AG08396 (cell line): ENCODE measurements around the gene OR11H6.
"Not testable (repeated sequence)": the region's sequence is repeated elsewhere in the genome, so short reads cannot be mapped to it uniquely, and the experiment has no call there.

ENCODE experiments used
- DNase-seq: peaks from one replicate; pipeline ENCODE4 v3.0.0; 2012; ENCODE audit warnings: low spot score, mixed read lengths

Gene OR11H6, protein sequence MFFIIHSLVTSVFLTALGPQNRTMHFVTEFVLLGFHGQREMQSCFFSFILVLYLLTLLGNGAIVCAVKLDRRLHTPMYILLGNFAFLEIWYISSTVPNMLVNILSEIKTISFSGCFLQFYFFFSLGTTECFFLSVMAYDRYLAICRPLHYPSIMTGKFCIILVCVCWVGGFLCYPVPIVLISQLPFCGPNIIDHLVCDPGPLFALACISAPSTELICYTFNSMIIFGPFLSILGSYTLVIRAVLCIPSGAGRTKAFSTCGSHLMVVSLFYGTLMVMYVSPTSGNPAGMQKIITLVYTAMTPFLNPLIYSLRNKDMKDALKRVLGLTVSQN

GRCh38 chr14:20223410-20223809 lies at the start of gene OR11H6:
Gene OR11H6, plus strand, starts transcription at chr14:20223710. Its CDS starts 0 bp downstream, at chr14:20223710.
- no peak for DNase-seq

- not testable (repeated sequence) for DNase-seq
Measured at GRCh38 chr14:20174205-20174604, 49.3 kb upstream of the OR11H6 start.

GRCh38 chr14:20176330-20176729 lies 47.2 kb upstream of the OR11H6 start:
- no peak for DNase-seq

DNA sequence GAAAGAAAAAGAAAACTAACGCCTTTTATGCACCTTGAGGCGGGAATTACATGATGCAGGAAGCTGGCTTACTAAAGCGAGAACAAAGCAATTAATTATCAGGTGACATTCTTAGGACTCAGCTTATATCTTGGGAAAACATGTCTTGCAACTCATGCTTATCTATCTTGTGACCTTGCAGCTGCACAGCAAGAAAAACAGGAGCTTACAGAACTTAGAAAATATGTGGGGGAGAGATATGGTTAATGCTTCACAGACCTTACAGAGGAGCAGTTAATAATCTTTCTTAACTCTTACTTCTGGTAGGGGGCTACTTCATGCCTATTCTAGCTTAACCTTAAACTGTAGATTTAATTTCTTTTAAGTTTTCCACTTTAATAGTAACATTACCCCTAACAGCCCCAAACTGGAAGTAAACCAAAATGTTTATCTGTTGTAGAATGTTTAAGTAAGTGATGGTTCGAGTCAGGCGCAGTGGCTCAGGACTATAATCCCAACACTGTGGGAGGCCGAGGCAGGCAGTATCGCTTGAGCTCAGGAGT lies 46.0 kb upstream of the OR11H6 start:
- no peak for DNase-seq

DNA sequence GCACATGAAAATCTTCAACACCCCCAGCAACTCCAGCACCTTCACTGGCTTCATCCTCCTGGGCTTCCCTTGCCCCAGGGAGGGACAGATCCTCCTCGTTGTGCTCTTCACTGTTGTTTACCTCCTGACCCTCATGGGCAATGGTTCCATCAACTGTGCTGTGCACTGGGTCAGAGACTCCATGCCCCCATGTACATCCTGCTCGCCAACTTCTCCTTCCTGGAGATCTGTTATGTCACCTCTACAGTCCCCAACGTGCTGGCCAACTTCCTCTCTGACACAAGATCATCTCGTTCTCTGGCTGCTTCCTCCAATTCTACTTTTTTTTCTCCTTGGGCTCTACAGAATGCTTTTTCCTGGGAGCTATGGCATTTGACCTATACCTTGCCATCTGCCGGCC lies 44.3 kb upstream of the OR11H6 start:
- DNase-seq, result no peak

GRCh38 chr14:20179880-20180279 lies 43.6 kb upstream of the OR11H6 start:
- DNase-seq, result no peak

DNA sequence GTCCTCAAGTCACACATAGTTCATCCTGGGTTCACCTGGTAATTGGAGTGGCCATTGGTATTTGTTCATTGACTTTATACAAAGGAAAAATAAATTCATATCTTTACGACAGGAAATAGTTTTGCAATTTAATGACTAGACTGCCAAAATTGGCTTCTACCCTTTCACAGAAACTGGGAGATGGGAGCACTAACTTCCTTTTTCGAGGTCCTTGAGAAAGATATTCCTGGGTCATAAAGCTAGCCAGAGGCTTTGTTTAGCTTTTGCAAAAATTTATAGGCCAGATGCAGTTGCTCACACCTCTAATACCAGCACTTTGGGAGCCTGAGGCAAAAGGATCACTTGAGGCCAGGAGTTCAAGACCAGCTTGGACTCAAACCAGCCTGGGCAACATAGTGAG lies 43.0 kb upstream of the OR11H6 start:
- DNase-seq, result no peak

DNA sequence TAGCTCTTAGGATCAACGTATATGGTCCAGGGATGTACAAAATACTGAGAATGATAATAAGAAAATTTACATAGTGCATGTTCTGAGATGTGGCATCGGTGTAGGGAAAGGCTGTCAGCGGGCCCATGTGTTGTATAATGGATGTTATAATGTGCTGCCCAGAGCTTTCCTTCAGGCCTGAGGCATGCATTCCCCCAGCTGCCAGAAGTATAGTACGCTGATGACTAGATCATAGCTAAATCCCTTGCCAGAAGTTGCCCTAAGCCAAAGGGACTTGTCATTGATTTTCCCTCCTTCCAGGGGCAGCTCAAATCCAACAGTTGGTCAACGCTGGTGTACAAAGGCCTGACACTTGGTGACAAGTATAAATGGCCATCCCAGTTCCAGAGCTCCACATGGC lies 39.3 kb upstream of the OR11H6 start:
- no peak for DNase-seq

DNA sequence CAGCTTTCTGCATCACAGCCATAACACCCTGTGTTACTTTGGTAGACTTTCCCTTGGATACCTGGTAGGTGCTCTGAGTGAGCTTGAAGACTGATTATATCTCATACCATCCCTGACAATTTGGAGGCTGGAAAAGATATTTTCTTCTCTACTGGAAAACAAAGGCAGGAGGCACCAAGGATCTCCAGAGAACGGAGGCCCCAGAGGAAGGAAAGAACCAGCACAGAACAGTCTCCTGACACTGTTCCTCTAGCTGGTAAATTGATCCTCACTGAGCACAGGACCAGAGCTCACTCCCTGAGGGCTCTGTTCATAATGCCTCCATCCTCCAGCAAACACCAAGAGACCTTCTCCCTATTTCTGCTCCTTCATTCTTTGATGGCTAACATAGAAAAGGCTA lies 32.9 kb upstream of the OR11H6 start, which contains the start of gene OR11G2:
Gene OR11G2, plus strand, starts transcription at position 301 of the 400 bp plus-strand sequence. CDS start 6,542 bp downstream, outside the sequence.
- DNase-seq, result no peak

DNA sequence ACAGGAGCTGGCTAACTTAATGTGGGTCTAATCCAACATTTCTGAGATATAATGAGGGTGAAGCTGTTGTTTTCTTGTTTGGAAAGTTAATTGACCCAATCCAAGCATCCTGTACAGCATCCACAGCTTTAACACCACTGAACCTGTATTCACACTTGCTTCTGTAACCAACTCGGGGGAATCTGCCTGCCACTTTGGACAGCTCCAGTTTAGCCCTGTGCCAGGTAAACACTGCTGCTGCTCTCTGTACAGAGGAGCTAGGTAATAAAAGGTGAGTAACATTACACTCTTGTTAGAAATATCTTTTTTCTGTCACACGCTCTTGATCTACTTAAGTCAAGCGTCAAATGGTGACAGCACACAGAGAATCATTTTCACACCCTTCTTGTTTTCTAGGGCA lies 32.1 kb upstream of the OR11H6 start:
- DNase-seq, result no peak

DNA sequence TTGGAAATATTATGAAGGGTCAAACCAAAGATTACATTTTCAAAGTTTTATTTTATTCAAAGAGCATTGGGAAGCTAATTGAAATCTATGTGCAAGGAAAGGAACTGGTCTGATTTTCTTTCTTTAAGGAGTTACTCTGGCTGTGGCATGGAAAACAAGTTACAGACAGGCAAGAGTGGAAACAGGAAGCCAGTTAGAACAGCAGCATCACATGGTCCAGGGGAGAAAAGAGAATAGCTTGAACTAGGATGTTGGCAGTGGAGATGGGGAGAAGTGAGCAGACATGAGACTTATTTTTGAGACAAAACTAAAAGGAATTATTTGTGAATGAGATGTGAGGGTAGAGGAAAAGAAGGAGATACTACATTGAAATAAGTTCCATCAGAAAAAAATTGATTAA lies 29.4 kb upstream of the OR11H6 start:
- no peak for DNase-seq

DNA sequence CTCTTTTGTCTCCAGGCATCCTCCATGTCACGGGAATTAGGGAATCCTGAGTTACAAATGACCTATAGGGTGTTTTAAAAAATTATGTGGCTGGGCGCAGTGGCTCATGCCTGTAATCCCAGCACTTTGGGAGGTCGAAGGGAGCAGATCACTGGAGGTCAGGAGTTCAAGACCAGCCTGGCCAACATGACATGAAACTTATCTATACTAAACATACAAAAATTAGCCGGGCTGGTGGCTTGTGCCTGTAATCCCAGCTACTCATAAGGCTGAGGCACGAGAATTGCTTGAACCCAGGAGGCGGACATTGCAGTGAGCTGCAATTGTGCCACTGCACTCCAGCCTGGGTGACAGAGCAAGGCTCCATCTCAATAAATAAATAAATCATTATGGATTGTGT lies 28.3 kb upstream of the OR11H6 start:
- not testable (repeated sequence) for DNase-seq

DNA sequence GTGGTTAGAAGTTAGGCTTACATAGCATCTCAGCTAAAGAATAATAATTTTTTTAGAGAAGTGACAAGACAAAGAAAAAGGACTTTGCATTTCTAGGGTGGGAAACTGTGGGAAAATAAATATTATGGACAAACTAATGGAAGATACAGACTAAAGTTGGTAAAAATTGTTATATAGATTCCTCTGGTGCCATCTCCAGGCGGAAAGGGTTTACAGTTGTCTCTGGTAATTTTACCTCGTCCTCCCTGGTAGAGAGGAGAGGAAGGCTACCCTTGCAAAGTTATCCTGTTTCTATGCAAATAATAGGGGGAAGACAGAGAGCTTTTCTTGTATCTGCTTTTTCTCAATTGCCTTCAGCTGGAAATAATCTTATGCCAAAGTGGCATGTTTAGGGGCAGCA lies 27.6 kb upstream of the OR11H6 start:
- DNase-seq, result no peak

- no peak for DNase-seq
Measured at GRCh38 chr14:20197459-20197858, 26.1 kb upstream of the OR11H6 start.

DNA sequence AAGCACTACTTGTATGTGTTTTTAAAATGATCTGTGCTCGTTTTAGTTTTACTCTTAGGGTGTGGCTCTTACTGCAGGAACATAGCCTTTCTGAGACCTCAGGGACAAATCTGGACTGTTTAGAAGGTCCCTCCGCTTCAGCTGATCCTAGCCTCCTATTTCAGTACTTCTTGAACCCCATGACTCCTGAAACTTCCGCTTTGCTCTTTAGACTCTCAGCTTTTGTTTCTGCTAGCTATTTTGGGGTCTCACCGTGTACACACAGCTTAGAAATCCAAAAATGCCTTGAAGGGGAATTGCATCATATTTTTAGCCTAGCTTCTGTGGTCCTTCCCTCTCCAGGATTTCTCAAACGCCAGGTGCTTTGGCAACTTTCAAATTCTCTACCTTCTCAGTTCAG lies 24.5 kb upstream of the OR11H6 start:
- DNase-seq, result no peak

DNA sequence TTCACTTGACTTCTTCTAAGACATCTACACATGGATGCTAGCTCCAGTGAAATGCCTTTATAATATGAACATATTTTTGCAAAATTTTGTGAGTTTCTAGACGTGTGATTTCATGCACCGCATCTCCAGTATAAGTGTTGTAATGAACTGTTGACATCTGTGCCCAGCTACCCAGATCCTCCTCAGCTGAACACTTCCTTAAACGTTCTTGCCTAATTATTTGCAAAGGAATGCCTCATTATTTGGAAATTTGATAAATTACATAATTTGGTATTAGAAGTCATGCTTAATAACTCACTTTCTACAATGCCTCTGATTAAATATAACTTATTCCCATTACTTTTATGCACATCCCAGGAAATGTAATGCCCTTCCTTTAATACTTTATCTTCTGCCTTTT lies 18.8 kb upstream of the OR11H6 start:
- DNase-seq, result no peak

DNA sequence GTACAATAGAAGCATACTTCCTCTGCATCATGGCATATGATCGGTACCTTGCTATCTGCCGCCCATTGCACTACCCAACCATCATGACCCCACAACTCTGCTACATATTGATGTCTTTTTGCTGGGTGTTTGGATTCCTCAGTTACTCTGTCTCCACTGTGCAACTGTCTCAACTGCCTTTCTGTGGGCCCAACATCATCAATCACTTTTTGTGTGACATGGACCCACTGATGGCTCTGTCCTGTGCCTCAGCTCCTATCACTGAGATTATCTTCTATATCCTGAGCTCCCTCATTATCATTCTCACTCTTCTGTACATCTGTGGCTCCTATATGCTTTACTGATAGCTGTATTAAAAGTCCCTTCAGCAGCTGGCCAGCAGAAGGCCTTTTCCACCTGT lies 13.9 kb upstream of the OR11H6 start:
- no peak for DNase-seq

- DNase-seq, result not testable (repeated sequence)
Measured at GRCh38 chr14:20212406-20212805, 11.1 kb upstream of the OR11H6 start.

DNA sequence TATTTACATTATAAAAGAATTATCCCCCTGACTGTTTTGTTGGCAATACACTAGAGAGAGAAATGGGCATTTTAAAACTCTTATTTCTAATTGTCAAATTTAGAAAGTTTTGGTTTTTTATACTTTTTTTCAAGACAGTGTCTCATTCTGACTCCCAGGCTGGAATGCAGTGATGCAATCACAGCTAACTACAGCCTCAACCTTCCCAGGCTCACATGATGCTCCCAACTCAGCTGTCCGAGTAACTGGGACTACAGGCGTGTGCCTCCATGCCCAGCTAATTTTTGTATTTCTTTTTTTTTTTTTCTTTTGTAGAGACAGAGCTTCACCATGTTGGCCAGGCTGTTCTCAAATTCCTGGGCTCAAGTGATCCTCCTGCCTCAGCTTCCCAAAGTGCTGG lies 8.3 kb upstream of the OR11H6 start:
- no peak for DNase-seq

DNA sequence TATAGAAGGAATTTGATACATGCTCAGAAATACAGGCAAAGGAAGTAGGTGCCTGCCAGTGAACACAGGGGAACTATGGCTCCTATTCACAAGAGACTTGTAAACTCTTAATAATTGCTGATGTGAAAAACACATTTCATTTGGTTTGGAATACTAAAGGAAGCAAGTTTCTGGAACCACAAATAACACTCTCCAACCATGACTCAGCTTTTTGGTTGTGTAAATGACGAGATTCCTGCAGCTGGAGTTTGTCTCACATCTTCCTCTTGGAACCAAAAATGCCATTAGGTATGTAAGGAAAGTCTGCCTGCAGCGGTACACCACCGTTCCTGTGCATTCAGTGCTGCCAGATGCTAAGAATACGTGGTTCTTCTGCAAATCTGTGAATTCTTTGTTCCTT lies 4.5 kb upstream of the OR11H6 start:
- DNase-seq, result no peak

DNA sequence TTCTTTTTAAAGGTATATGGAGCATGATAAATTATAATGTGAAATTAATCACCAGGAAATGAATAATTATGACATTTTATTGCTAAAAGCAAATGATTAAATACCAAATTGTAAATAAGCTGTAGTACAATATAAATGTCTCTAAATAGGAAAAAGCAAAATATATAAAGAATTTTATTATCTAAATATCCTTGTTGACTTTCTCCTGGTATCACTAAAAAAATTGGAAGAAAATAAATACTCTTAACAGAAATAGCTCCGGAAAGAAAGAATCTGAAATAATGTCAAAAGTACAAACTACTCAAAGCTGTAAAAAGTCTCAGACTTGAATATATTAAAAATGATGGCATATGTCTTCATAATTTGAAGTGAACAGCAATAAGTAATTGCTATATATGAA lies 5.2 kb downstream of the OR11H6 start, which contains the start of gene OR11H7:
Gene OR11H7, plus strand, starts transcription at position 301 of the 400 bp plus-strand sequence.
- DNase-seq, result no peak

- DNase-seq, result not testable (repeated sequence)
Measured at GRCh38 chr14:20235415-20235814, 11.9 kb downstream of the OR11H6 start.

DNA sequence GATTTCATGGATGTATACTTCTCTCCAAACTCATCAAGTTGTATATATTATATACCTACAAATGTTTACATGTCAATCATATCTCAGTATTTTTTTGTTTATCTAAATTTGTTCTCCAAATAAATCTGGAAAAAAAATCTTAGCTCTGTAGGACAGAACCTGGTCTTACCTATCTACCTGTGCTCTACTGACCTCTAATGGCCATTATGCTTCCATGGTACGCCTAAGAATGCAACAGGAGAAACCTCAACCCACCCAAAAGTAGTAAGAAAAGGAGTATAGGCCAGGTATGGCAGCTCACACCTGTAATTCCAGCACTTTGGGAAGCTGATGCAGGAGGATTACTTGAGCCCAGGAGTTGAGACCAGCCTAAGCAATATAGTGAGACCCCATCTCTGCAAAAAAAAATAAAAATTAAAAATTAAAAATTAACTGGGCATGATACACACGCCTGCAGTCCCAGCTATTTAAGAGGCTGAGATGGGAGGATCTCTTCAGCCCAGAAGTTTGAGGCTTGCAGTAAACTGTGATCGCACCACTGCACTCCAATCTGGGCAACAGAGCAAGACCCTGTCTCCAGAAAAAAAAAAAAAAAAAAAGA lies 24.2 kb downstream of the OR11H6 start:
- DNase-seq, result no peak
